IMR-90 (cell line): ENCODE measurements around the gene RIPK1. TPM values are rescaled to one million over a fixed set of nuclear protein-coding genes. Genes with fewer than 3 reads are reported as not detected.

Experiments
- ATAC-seq: fragments of 200-7000 bp; cut with Tn5 transposase; 2 replicates; pipeline ENCODE4 v1.9.1; 2020; ENCODE audit warnings: low read depth, mild to moderate bottlenecking, moderate library complexity
- BruUV-seq: library from RNA; stranded (reverse); fragments of 400-500 nt; replicated peaks from 2 replicates; lab custom pipeline; 2021; lab: Mats Ljungman, UMichigan
- CTCF ChIA-PET: fragments of 300-600 bp; formaldehyde crosslinking; extraction: SDS; loops from one replicate; lab custom pipeline; 2021; ENCODE audit warnings: antibody characterized with exemption; lab: Yijun Ruan, JAX
- POLR2A ChIA-PET: fragments of 300-600 bp; sonication (Branson Sonifier 250); formaldehyde crosslinking; loops from one replicate; lab custom pipeline; 2022; ENCODE audit warnings: antibody characterized with exemption; ENCODE audit not compliant: unreplicated experiment; lab: Charles Lee
- DNase-seq: peaks from one replicate; pipeline ENCODE4 v3.0.0; 2013
- H2AFZ ChIP-seq: replicated peaks from 2 replicates; pipeline ENCODE3; 2013; ENCODE audit warnings: low read length, mild to moderate bottlenecking; ENCODE audit not compliant: poor library complexity
- H2AK5ac ChIP-seq: 2 replicates; pipeline ENCODE4 v1.6.1; 2013; ENCODE audit warnings: low read depth, low read length, inconsistent platforms
- H2AK9ac ChIP-seq: replicated peaks from 2 replicates; pipeline ENCODE3; 2013; ENCODE audit warnings: mild to moderate bottlenecking, low read depth, low read length, moderate library complexity; ENCODE audit not compliant: poor library complexity
- H2BK120ac ChIP-seq: 2 replicates; pipeline ENCODE4 v1.6.1; 2013; ENCODE audit warnings: low read depth, low read length, inconsistent platforms
- H2BK15ac ChIP-seq: 3 replicates; pipeline ENCODE4 v1.6.1; 2013; ENCODE audit warnings: low read depth, low read length, inconsistent platforms
- H2BK20ac ChIP-seq: 2 replicates; pipeline ENCODE4 v1.6.1; 2013; ENCODE audit warnings: low read depth, mild to moderate bottlenecking, inconsistent platforms, low read length, moderate library complexity
- H2BK5ac ChIP-seq: 2 replicates; pipeline ENCODE4 v1.6.1; 2013; ENCODE audit warnings: mild to moderate bottlenecking, low read depth, low read length, inconsistent platforms; ENCODE audit not compliant: poor library complexity, severe bottlenecking
- H3K14ac ChIP-seq: replicated peaks from 2 replicates; pipeline ENCODE4 v1.6.1; 2013; ENCODE audit warnings: low read depth, low read length, inconsistent platforms
- H3K18ac ChIP-seq: 2 replicates; pipeline ENCODE4 v1.6.1; 2013; ENCODE audit warnings: low read depth, low read length, control low read depth
- H3K23ac ChIP-seq: 2 replicates; pipeline ENCODE4 v1.6.1; 2013; ENCODE audit warnings: low read depth, low read length, inconsistent platforms
- H3K27ac ChIP-seq: 2 replicates; pipeline ENCODE4 v1.5.1; 2013; ENCODE audit warnings: mild to moderate bottlenecking, control low read depth, low read length; ENCODE audit not compliant: insufficient read depth
- H3K27me3 ChIP-seq: 2 replicates; pipeline ENCODE4 v1.6.1; 2013; ENCODE audit warnings: low read length; ENCODE audit not compliant: control insufficient read depth, insufficient read depth
- H3K36me3 ChIP-seq: 2 replicates; pipeline ENCODE4 v1.6.1; 2013; ENCODE audit warnings: low read length, mixed read lengths; ENCODE audit not compliant: control insufficient read depth, insufficient read depth
- H3K4ac ChIP-seq: 2 replicates; pipeline ENCODE4 v1.6.1; 2013; ENCODE audit warnings: low read depth, low read length, inconsistent platforms
- H3K4me1 ChIP-seq: 2 replicates; pipeline ENCODE4 v1.6.1; 2013; ENCODE audit warnings: low read length, mixed read lengths; ENCODE audit not compliant: control insufficient read depth, insufficient read depth
- H3K4me2 ChIP-seq: 2 replicates; pipeline ENCODE4 v1.6.1; 2013; ENCODE audit warnings: low read depth, mild to moderate bottlenecking, control low read depth, low read length, moderate library complexity
- H3K4me3 ChIP-seq: 2 replicates; pipeline ENCODE4 v1.5.1; 2013; ENCODE audit warnings: low read depth, mild to moderate bottlenecking, control low read depth, low read length, moderate library complexity; ENCODE audit not compliant: insufficient read depth
- H3K56ac ChIP-seq: 2 replicates; pipeline ENCODE4 v1.6.1; 2013; ENCODE audit warnings: low read length, inconsistent platforms; ENCODE audit not compliant: insufficient read depth; ENCODE audit errors: extremely low read depth
- H3K79me1 ChIP-seq, 2 experiments: 2 replicates each; pipeline ENCODE4 v1.6.1; 2013; ENCODE audit warnings: low read length in 2 of 2, inconsistent platforms in 1 of 2, low read depth in 1 of 2
- H3K9ac ChIP-seq: 2 replicates; pipeline ENCODE4 v1.6.1; 2013; ENCODE audit warnings: low read depth, low read length, control low read depth
- H3K9me1 ChIP-seq: 2 replicates; pipeline ENCODE4 v1.6.1; 2013; ENCODE audit warnings: low read length, inconsistent platforms; ENCODE audit not compliant: insufficient read depth
- H3K9me3 ChIP-seq: 2 replicates; pipeline ENCODE4 v1.6.1; 2013; ENCODE audit warnings: low read length; ENCODE audit not compliant: control insufficient read depth, insufficient read depth
- H4K20me1 ChIP-seq: 2 replicates; pipeline ENCODE4 v1.6.1; 2013; ENCODE audit warnings: low read length, inconsistent platforms; ENCODE audit not compliant: insufficient read depth
- H4K5ac ChIP-seq: 2 replicates; pipeline ENCODE4 v1.6.1; 2013; ENCODE audit warnings: mild to moderate bottlenecking, low read depth, low read length, control low read depth
- H4K8ac ChIP-seq, 2 experiments: 2 replicates each; pipeline ENCODE4 v1.6.1; 2013; ENCODE audit warnings: low read depth in 2 of 2, low read length in 2 of 2, control low read depth in 1 of 2, inconsistent platforms in 1 of 2
- H4K91ac ChIP-seq: 2 replicates; pipeline ENCODE4 v1.6.1; 2013; ENCODE audit warnings: low read depth, low read length, inconsistent platforms; ENCODE audit not compliant: insufficient read depth
- CEBPB ChIP-seq: IDR thresholded peaks from 2 replicates; pipeline ENCODE4 v1.6.1; 2012; ENCODE audit warnings: low read depth, low read length, improper control_type of control experiment
- CHD1 ChIP-seq: IDR thresholded peaks from 2 replicates; pipeline ENCODE4 v1.6.1; 2012; ENCODE audit warnings: low read depth, low read length, improper control_type of control experiment
- FOS ChIP-seq: fragments of 150-350 bp; IDR thresholded peaks from 2 replicates; pipeline ENCODE4 v1.6.1; 2016; ENCODE audit warnings: low read depth, low read length
- MAFK ChIP-seq: IDR thresholded peaks from 2 replicates; pipeline ENCODE4 v1.6.1; 2012; ENCODE audit warnings: low read depth, low read length, improper control_type of control experiment
- MAZ ChIP-seq: IDR thresholded peaks from 2 replicates; pipeline ENCODE4 v1.6.1; 2012; ENCODE audit warnings: low read depth, mild to moderate bottlenecking, low read length, improper control_type of control experiment, moderate library complexity, borderline replicate concordance
- NFE2L2 ChIP-seq: fragments of 150-350 bp; IDR thresholded peaks from 2 replicates; pipeline ENCODE4 v1.6.1; 2016; ENCODE audit warnings: low read depth, mild to moderate bottlenecking, low read length
- WGBS, 2 experiments: methylation state at CpG; one replicate each; pipeline versions ENCODE4 v1.1.5 to v1.1.7; 2013; ENCODE audit warnings: missing lambda C conversion rate in 2 of 2; ENCODE audit not compliant: insufficient read length in 1 of 2; ENCODE audit errors: extremely low coverage in 2 of 2; 5-methylcytosine and 5-hydroxymethylcytosine counted together
- dilution Hi-C: fragments of 300-500 bp; cut with HindIII; formaldehyde crosslinking; loops from one replicate; pipeline ENCODE4 v1.14.3; 2018; ENCODE audit warnings: low sequenced_read_pairs; ENCODE audit not compliant: unreplicated experiment
- in situ Hi-C: fragments of 300-500 bp; cut with MboI; formaldehyde crosslinking; loops from 3 replicates; pipeline ENCODE4 v1.14.3; 2019; ENCODE audit warnings: low sequenced_read_pairs, inconsistent platforms, mixed read lengths
- intact Hi-C: fragments of 100-400 bp; cut with micrococcal nuclease; formaldehyde crosslinking; loops from 2 replicates; pipeline ENCODE4 v1.10.0; 2022
- polyA plus RNA-seq, 3 experiments: library from polyadenylated mRNA; depleted of rRNA; stranded (reverse); fragments of >200 nt; gene quantifications; 2 replicates each; pipeline ENCODE4 v1.2.3, GENCODE V29; 2012; ENCODE audit warnings: low replicate concordance in 1 of 3
- total RNA-seq: library from RNA; depleted of rRNA; stranded (reverse); fragments of >200 nt; gene quantifications from 2 replicates; pipeline ENCODE4 v1.2.3, GENCODE V29; 2012
- TF ChIP-seq, protein P1 (sequence below): fragments of 150-350 bp; IDR thresholded peaks from 2 replicates; pipeline ENCODE4 v1.6.1; 2017; ENCODE audit warnings: mild to moderate bottlenecking, antibody characterized with exemption, low read length, low read depth
- TF ChIP-seq, protein P2 (sequence below): conservative IDR thresholded peaks from 2 replicates; pipeline ENCODE4 v1.5.1; 2012; ENCODE audit warnings: mild to moderate bottlenecking, low read depth, low read length, improper control_type of control experiment

The RIPK1 gene
- total and polyA plus RNA-seq, 2 of the 4 experiments (the other 2 are of a cell fraction), result 12.6 to 25.6 TPM

DNA sequence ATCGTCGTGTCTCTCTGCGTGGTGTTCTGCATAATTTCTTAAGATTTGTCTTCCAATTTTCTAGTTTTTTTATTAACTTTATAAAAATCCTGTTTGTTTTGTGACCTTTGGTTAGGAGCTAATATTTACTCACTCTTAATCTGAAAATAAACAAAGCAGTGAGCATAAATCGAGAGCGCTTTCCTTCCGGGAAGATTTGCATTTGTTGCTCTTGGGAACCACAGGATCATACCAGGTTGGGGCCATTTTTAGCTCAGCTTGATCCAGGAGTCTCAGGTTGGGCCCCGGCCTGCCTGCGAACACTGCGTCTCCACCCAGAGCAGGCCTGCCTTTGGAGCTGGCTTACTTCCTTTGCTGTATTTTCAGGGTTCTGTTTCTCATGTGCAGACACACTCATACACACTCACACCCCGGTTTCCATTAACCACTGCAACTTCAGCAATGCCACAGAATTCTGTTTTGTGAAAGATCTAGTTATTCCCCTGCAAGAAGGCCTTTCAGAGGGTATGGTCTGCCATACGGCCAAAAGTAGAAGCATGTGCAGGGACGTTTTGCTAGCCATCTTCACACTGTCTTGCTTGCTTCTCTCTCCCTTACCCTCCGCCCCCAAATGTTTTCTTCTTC is 67.5 kb downstream of the RIPK1 start:
- Histone ChIP-seq H2BK15ac (no peak overlapping the region), H3K14ac (no peak overlapping the region), H3K23ac (no peak overlapping the region), H3K4ac (no peak overlapping the region), H2BK20ac (no peak overlapping the region), H3K18ac (no peak overlapping the region), H3K36me3 (peaks cover 25% of the 10 kb centered on the region; the same call in 1 of the 2 replicates), H2AFZ (no peak overlapping the region), H3K27me3 (no peaks in the 10 kb centered on the region), H3K4me1 (peaks cover 14% of the 10 kb centered on the region), H3K9me1 (peaks cover 12% of the 10 kb centered on the region; the same call in 1 of the 2 replicates), H3K56ac (no peak overlapping the region), H2AK5ac (no peak overlapping the region), H4K5ac (no peak overlapping the region), H3K79me1 (no peaks in the 10 kb centered on the region; a peak in 1 of 4 replicates), H3K27ac (no peak overlapping the region), H3K4me2 (no peak overlapping the region), H2AK9ac (no peak overlapping the region), H2BK120ac (no peak overlapping the region), H3K9me3 (no peaks in the 10 kb centered on the region), H3K9ac (no peak overlapping the region), H4K91ac (no peak overlapping the region), H3K4me3 (no peak overlapping the region), H4K20me1 (no peaks in the 10 kb centered on the region), H2BK5ac (no peak overlapping the region), H4K8ac (no peak overlapping the region)
- no TSS peak for BruUV-seq
- dilution Hi-C loops (no loop called here), intact Hi-C loops (no loop called here), in situ Hi-C loops (loop anchor here (25.0 kb wide), 1 partner anchor 602 kb away; no protein-coding TSS in a partner anchor)
- POLR2A ChIA-PET, result no interaction called here
- CTCF ChIA-PET, result interaction anchor here (0.8 to 1.5 kb wide), 2 partner anchors 21 to 101 kb away, joined by 3 read pairs; partner anchors contain the start of gene TUBB2A
- no peak for ATAC-seq
- no peak for DNase-seq
- TF ChIP-seq MAZ (no peak), CHD1 (no peak), MAFK (no peak), FOS (no peak), NFE2L2 (no peak), CEBPB (no peak)
- TF ChIP-seq, protein P1, sequence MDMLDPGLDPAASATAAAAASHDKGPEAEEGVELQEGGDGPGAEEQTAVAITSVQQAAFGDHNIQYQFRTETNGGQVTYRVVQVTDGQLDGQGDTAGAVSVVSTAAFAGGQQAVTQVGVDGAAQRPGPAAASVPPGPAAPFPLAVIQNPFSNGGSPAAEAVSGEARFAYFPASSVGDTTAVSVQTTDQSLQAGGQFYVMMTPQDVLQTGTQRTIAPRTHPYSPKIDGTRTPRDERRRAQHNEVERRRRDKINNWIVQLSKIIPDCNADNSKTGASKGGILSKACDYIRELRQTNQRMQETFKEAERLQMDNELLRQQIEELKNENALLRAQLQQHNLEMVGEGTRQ, result no peak
- TF ChIP-seq, protein P2, sequence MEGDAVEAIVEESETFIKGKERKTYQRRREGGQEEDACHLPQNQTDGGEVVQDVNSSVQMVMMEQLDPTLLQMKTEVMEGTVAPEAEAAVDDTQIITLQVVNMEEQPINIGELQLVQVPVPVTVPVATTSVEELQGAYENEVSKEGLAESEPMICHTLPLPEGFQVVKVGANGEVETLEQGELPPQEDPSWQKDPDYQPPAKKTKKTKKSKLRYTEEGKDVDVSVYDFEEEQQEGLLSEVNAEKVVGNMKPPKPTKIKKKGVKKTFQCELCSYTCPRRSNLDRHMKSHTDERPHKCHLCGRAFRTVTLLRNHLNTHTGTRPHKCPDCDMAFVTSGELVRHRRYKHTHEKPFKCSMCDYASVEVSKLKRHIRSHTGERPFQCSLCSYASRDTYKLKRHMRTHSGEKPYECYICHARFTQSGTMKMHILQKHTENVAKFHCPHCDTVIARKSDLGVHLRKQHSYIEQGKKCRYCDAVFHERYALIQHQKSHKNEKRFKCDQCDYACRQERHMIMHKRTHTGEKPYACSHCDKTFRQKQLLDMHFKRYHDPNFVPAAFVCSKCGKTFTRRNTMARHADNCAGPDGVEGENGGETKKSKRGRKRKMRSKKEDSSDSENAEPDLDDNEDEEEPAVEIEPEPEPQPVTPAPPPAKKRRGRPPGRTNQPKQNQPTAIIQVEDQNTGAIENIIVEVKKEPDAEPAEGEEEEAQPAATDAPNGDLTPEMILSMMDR, result no peak
- 93% methylated on average over 6 of the region's 13 CpGs; no CpG with 5 or more reads in 1 of the 2 experiments for WGBS, 2 experiments
